SK-N-SH treated with all-trans-retinoic acid at 6 μM for 48 hours (cell line): Measurements from ENCODE around the gene CETP.
"Not testable (repeated sequence)": the region's sequence is repeated elsewhere in the genome, so short reads cannot be mapped to it uniquely, and the experiment has no call there.

Experiments
- ATAC-seq: fragments of 200-7000 bp; cut with Tn5 transposase; 3 replicates; pipeline ENCODE4 v1.9.1; 2020; ENCODE audit warnings: mild to moderate bottlenecking, moderate library complexity
- CSDC2 ChIP-seq: fragments of 250-450 bp; sonication (Bioruptor Pico); IDR thresholded peaks from 2 replicates; pipeline ENCODE4 v1.5.0; 2020; ENCODE audit warnings: mild to moderate bottlenecking, moderate library complexity
- ESRRG ChIP-seq: fragments of 250-450 bp; sonication (Bioruptor Pico); IDR thresholded peaks from 2 replicates; pipeline ENCODE4 v1.6.1; 2021; ENCODE audit warnings: mild to moderate bottlenecking
- GLIS3 ChIP-seq: fragments of 250-450 bp; sonication (Bioruptor Pico); IDR thresholded peaks from 2 replicates; pipeline ENCODE4 v1.5.0; 2020; ENCODE audit warnings: mild to moderate bottlenecking, moderate library complexity
- OSR1 ChIP-seq: fragments of 250-450 bp; sonication (Bioruptor Pico); IDR thresholded peaks from 2 replicates; pipeline ENCODE4 v1.8.0; 2022; ENCODE audit warnings: moderate library complexity, mild to moderate bottlenecking, inconsistent platforms
- PPARA ChIP-seq: fragments of 250-450 bp; sonication (Bioruptor Pico); IDR thresholded peaks from 2 replicates; pipeline ENCODE4 v1.5.0; 2020; ENCODE audit warnings: mild to moderate bottlenecking, borderline replicate concordance
- RARB ChIP-seq: fragments of 250-450 bp; sonication (Bioruptor Pico); IDR thresholded peaks from 2 replicates; pipeline ENCODE4 v1.8.0; 2021; ENCODE audit warnings: mild to moderate bottlenecking, moderate library complexity
- SNAI2 ChIP-seq: fragments of 250-450 bp; sonication (Bioruptor Pico); IDR thresholded peaks from 2 replicates; pipeline ENCODE4 v1.5.0; 2020; ENCODE audit warnings: mild to moderate bottlenecking, moderate library complexity
- TCF4 ChIP-seq: fragments of 250-450 bp; sonication (Bioruptor Pico); IDR thresholded peaks from 2 replicates; pipeline ENCODE4 v1.8.0; 2021; ENCODE audit warnings: mild to moderate bottlenecking, moderate library complexity, borderline replicate concordance
- TOX ChIP-seq: fragments of 250-450 bp; sonication (Bioruptor Pico); IDR thresholded peaks from 2 replicates; pipeline ENCODE4 v1.8.0; 2021; ENCODE audit warnings: mild to moderate bottlenecking, moderate library complexity, borderline replicate concordance
- ZC3H10 ChIP-seq: fragments of 250-450 bp; sonication (Bioruptor Pico); IDR thresholded peaks from 2 replicates; pipeline ENCODE4 v1.5.1; 2021; ENCODE audit warnings: mild to moderate bottlenecking, moderate library complexity
- ZFP3 ChIP-seq: fragments of 250-450 bp; sonication (Bioruptor Pico); IDR thresholded peaks from 2 replicates; pipeline ENCODE4 v1.5.0; 2020; ENCODE audit warnings: mild to moderate bottlenecking, moderate library complexity
- ZFP30 ChIP-seq: fragments of 450-650 bp; formaldehyde crosslinking; IDR thresholded peaks from 2 replicates; pipeline ENCODE4 v1.5.0; 2022; ENCODE audit warnings: mild to moderate bottlenecking, moderate library complexity
- ZNF565 ChIP-seq: fragments of 450-650 bp; formaldehyde crosslinking; conservative IDR thresholded peaks from 2 replicates; pipeline ENCODE4 v1.5.0; 2020; ENCODE audit warnings: low read depth, mild to moderate bottlenecking, moderate library complexity
- ZNF70 ChIP-seq: fragments of 450-650 bp; formaldehyde crosslinking; IDR thresholded peaks from 2 replicates; pipeline ENCODE4 v1.5.0; 2020; ENCODE audit warnings: mild to moderate bottlenecking, moderate library complexity
- ZNF8 ChIP-seq: fragments of 450-650 bp; formaldehyde crosslinking; IDR thresholded peaks from 2 replicates; pipeline ENCODE4 v1.5.0; 2020; ENCODE audit warnings: mild to moderate bottlenecking, moderate library complexity
- TF ChIP-seq, protein P1 (sequence below): fragments of 250-450 bp; sonication (Bioruptor Pico); IDR thresholded peaks from 2 replicates; pipeline ENCODE4 v1.8.0; 2020; ENCODE audit warnings: mild to moderate bottlenecking, moderate library complexity, borderline replicate concordance
- TF ChIP-seq, protein P2 (sequence below): fragments of 250-450 bp; sonication (Bioruptor Pico); IDR thresholded peaks from 2 replicates; pipeline ENCODE4 v1.5.1; 2020; ENCODE audit warnings: low read depth, mild to moderate bottlenecking, moderate library complexity
- TF ChIP-seq, protein P3 (sequence below): fragments of 250-450 bp; sonication (Bioruptor Pico); IDR thresholded peaks from 2 replicates; pipeline ENCODE4 v1.8.0; 2021; ENCODE audit warnings: low read depth, mild to moderate bottlenecking, moderate library complexity, borderline replicate concordance
- TF ChIP-seq, protein P4 (sequence below): fragments of 250-450 bp; sonication (Bioruptor Pico); IDR thresholded peaks from 2 replicates; pipeline ENCODE4 v1.5.0; 2020; ENCODE audit warnings: mild to moderate bottlenecking, moderate library complexity

The CETP gene

DNA sequence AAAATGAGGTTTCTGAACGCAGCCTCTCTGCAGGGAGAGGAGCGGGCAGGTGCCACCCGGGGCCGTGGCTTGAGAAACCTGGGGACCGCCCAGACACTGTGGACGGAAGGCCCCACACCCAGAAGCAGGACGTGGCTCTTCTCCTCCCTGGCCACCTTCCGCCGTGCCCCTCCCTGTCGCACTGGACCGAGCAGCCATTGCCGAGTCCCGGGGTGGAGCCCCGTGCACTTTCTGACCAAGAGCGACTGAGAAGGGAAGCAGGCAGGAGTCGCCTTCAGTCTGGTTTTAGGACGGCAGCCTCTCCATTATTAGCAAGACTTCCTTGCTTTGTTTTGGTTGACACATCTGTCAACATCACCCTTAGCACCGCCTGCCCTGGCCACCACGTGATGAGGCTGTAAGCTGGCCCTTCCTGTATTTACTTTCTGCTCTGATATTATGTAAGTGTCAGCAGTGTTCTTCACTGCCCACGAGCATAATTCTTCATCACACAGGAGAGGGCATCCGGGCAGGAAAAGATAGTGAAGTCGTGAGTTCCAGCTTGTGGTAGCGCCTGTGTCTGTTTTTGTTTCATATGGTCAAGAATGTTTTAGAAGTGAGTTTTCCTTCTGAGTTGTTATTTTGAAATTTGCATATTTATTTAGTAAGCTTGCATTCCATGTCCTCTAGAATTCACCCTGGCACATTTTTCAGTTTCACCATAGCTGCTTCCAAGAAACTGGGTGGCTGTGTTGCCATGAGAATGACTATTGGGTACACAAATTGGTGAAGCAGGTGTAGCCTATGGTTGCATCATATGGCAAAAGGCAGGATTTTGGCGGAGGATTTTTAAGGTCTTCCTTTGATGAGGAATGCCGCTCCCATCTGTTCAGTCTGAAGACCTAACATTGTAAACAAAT lies 28.8 kb upstream of the CETP start (continued):
- TF ChIP-seq, protein P1, sequence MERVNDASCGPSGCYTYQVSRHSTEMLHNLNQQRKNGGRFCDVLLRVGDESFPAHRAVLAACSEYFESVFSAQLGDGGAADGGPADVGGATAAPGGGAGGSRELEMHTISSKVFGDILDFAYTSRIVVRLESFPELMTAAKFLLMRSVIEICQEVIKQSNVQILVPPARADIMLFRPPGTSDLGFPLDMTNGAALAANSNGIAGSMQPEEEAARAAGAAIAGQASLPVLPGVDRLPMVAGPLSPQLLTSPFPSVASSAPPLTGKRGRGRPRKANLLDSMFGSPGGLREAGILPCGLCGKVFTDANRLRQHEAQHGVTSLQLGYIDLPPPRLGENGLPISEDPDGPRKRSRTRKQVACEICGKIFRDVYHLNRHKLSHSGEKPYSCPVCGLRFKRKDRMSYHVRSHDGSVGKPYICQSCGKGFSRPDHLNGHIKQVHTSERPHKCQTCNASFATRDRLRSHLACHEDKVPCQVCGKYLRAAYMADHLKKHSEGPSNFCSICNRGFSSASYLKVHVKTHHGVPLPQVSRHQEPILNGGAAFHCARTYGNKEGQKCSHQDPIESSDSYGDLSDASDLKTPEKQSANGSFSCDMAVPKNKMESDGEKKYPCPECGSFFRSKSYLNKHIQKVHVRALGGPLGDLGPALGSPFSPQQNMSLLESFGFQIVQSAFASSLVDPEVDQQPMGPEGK (CRISPR knock-in tag) = no peak
- TF ChIP-seq ZNF565 (CRISPR knock-in tag) (no peak), ZNF70 (no peak), GLIS3 (CRISPR knock-in tag) (no peak), ZC3H10 (CRISPR knock-in tag) (no peak)
- TF ChIP-seq, protein P2, sequence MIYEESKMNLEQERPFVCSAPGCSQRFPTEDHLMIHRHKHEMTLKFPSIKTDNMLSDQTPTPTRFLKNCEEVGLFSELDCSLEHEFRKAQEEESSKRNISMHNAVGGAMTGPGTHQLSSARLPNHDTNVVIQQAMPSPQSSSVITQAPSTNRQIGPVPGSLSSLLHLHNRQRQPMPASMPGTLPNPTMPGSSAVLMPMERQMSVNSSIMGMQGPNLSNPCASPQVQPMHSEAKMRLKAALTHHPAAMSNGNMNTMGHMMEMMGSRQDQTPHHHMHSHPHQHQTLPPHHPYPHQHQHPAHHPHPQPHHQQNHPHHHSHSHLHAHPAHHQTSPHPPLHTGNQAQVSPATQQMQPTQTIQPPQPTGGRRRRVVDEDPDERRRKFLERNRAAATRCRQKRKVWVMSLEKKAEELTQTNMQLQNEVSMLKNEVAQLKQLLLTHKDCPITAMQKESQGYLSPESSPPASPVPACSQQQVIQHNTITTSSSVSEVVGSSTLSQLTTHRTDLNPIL (CRISPR knock-in tag) = no peak

DNA sequence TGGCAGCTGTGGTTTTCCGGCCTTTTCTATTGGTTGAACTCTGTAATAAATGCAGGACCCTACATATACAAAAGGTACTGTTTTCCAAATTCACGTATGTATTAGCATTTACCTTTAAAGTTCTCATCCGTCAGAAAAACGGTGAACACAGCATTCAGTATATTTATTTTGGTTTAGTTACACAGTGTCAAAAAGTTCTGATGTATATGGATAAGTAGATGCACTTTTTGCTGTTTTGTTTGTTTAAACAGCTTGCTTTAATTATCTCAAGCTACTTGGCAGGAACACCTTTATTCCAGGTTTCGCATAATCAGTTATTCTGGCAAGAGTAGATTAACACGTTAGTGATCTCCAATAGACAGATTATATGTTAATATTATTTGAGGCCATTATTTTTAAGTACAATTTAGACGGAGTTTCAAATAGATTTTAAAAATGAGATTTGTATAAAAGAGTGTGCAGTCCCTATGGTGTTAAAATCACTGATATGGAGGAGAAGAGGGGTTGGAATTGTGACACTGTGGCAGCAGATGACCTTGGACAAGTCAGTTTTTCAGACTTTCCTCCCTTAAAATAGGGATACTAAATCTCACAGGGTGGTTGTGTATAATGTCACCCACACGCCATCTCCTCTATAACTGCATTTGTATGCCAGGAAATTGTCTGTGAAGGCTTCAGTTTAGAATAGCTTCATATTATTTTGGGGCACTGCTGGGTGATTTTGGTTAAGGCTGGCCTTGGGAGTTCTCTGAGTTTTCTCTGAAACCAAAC lies 27.7 kb upstream of the CETP start:
- no peak for TF ChIP-seq ZC3H10 (CRISPR knock-in tag)
- TF ChIP-seq TCF4 (CRISPR knock-in tag) = peak; percentile 30; the same call in 1 of the 2 replicates
- no peak for ATAC-seq

DNA sequence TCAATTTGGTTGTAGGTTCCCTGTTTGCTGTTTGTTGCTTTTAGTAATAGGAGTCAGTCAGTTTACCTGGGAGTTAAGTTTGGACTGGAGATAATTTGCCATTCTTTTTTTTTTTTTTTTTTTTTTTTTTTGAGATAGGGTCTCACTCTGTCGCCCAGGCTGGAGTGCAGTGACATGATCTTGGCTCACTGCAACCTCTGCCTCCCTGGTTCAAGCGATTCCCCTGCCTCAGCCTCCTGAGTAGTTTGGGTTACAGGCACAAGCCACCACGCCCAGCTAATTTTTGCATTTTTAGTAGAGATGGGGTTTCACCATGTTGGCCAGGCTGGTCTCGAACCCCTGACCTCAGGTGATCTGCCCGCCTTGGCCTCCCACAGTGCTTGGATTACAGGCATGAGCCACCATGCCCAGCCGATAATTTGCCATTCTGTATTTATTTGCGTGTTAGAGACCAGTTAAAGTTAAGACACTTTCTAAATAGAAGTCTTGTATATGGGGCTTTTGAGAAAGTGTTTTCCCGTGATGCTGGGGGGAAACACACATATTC lies 27.1 kb upstream of the CETP start:
- not testable (repeated sequence) for ATAC-seq

DNA sequence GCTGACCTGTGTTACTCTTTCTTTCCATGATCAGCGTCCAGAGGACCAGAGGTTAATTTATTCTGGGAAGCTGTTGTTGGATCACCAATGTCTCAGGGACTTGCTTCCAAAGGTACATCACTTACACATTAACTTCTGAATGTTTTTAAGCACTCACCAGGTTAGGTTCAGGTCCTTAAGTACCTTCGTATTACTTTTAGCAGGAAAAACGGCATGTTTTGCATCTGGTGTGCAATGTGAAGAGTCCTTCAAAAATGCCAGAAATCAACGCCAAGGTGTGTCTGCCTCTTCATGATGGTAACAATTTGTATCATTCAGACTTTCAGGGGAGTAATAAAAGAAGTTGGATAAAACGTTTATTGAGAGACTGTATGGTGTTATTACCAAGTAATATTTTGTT lies 26.5 kb upstream of the CETP start:
- TF ChIP-seq PPARA = no peak
- TF ChIP-seq RARB (CRISPR knock-in tag) = no peak
- TF ChIP-seq ESRRG (CRISPR knock-in tag) = no peak
- TF ChIP-seq OSR1 (CRISPR knock-in tag) = no peak
- TF ChIP-seq, protein P3, sequence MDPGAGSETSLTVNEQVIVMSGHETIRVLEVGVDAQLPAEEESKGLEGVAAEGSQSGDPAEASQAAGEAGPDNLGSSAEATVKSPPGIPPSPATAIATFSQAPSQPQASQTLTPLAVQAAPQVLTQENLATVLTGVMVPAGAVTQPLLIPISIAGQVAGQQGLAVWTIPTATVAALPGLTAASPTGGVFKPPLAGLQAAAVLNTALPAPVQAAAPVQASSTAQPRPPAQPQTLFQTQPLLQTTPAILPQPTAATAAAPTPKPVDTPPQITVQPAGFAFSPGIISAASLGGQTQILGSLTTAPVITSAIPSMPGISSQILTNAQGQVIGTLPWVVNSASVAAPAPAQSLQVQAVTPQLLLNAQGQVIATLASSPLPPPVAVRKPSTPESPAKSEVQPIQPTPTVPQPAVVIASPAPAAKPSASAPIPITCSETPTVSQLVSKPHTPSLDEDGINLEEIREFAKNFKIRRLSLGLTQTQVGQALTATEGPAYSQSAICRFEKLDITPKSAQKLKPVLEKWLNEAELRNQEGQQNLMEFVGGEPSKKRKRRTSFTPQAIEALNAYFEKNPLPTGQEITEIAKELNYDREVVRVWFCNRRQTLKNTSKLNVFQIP (CRISPR knock-in tag) = no peak
- no peak for TF ChIP-seq ZFP30 (CRISPR knock-in tag)
- TF ChIP-seq GLIS3 (CRISPR knock-in tag) = no peak
- TF ChIP-seq ZFP3 (CRISPR knock-in tag) = no peak
- TF ChIP-seq TCF4 (CRISPR knock-in tag) = no peak
- no peak for TF ChIP-seq CSDC2 (CRISPR knock-in tag)
- TF ChIP-seq, protein P4, sequence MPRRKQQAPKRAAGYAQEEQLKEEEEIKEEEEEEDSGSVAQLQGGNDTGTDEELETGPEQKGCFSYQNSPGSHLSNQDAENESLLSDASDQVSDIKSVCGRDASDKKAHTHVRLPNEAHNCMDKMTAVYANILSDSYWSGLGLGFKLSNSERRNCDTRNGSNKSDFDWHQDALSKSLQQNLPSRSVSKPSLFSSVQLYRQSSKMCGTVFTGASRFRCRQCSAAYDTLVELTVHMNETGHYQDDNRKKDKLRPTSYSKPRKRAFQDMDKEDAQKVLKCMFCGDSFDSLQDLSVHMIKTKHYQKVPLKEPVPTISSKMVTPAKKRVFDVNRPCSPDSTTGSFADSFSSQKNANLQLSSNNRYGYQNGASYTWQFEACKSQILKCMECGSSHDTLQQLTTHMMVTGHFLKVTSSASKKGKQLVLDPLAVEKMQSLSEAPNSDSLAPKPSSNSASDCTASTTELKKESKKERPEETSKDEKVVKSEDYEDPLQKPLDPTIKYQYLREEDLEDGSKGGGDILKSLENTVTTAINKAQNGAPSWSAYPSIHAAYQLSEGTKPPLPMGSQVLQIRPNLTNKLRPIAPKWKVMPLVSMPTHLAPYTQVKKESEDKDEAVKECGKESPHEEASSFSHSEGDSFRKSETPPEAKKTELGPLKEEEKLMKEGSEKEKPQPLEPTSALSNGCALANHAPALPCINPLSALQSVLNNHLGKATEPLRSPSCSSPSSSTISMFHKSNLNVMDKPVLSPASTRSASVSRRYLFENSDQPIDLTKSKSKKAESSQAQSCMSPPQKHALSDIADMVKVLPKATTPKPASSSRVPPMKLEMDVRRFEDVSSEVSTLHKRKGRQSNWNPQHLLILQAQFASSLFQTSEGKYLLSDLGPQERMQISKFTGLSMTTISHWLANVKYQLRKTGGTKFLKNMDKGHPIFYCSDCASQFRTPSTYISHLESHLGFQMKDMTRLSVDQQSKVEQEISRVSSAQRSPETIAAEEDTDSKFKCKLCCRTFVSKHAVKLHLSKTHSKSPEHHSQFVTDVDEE (CRISPR knock-in tag) = no peak
- TF ChIP-seq ZNF8 (CRISPR knock-in tag) = no peak
- TF ChIP-seq TOX = no peak
- no peak for TF ChIP-seq ZNF70
- TF ChIP-seq, protein P2 (CRISPR knock-in tag) = no peak
- TF ChIP-seq SNAI2 (CRISPR knock-in tag) = no peak
- TF ChIP-seq, protein P1 (CRISPR knock-in tag) = no peak
- no peak for TF ChIP-seq ZNF565 (CRISPR knock-in tag)
- no peak for ATAC-seq
